ENCODE results near the gene ASS1. TPM values are rescaled to one million over a fixed set of nuclear protein-coding genes. Genes with fewer than 3 reads are reported as not detected.

Gene ASS1
- total RNA-seq, 4 donors from 2014 or later, result 123 to 235 (median 166) TPM

GRCh38 chr9:130454812-130455325 lies 10.1 kb downstream of the ASS1 start:
- 33 to 65% methylated on average over 3 of the region's 3 CpGs for WGBS, 2 donors
- H3K27me3 ChIP-seq, result no peaks in the 10 kb centered on the region
- peaks cover 34 to 38% of the 10 kb centered on the region in 2 donors for H3K4me1 ChIP-seq
- intact Hi-C loops (cut with DNase I), result no loop called here
- no peak overlapping the region for H3K27ac ChIP-seq
- TF ChIP-seq, protein P1, sequence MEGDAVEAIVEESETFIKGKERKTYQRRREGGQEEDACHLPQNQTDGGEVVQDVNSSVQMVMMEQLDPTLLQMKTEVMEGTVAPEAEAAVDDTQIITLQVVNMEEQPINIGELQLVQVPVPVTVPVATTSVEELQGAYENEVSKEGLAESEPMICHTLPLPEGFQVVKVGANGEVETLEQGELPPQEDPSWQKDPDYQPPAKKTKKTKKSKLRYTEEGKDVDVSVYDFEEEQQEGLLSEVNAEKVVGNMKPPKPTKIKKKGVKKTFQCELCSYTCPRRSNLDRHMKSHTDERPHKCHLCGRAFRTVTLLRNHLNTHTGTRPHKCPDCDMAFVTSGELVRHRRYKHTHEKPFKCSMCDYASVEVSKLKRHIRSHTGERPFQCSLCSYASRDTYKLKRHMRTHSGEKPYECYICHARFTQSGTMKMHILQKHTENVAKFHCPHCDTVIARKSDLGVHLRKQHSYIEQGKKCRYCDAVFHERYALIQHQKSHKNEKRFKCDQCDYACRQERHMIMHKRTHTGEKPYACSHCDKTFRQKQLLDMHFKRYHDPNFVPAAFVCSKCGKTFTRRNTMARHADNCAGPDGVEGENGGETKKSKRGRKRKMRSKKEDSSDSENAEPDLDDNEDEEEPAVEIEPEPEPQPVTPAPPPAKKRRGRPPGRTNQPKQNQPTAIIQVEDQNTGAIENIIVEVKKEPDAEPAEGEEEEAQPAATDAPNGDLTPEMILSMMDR (IDR thresholded peaks at IDR 0.05), result no peak
- no peak for TF ChIP-seq POLR2A (IDR thresholded peaks at IDR 0.05)
- H3K4me3 ChIP-seq (replicated peaks in 1 of 3), result no peak overlapping the region
- DNase-seq, result no peak
- no peaks in the 10 kb centered on the region for H3K36me3 ChIP-seq
- no peaks in the 10 kb centered on the region for H3K9me3 ChIP-seq

- no peaks in the 10 kb centered on the region for H3K9me3 ChIP-seq
- 91 to 96% methylated on average over 22 to 23 of the region's 23 CpGs for WGBS, 2 donors
- no peak overlapping the region for H3K27ac ChIP-seq
- TF ChIP-seq POLR2A (IDR thresholded peaks at IDR 0.05), result no peak
- TF ChIP-seq, protein P1 (IDR thresholded peaks at IDR 0.05), result no peak
- peaks cover 8% of the 10 kb centered on the region in 2 donors for H3K4me1 ChIP-seq
- intact Hi-C loops (cut with DNase I), result no loop called here
- no peak overlapping the region for H3K4me3 ChIP-seq (replicated peaks in 1 of 3)
- no peak for DNase-seq
- no peaks in the 10 kb centered on the region for H3K27me3 ChIP-seq
- H3K36me3 ChIP-seq, result no peaks in the 10 kb centered on the region
Observed at GRCh38 chr9:130458027-130458803, 13.5 kb downstream of the ASS1 start.

GRCh38 chr9:130458804-130459067 lies 14.0 kb downstream of the ASS1 start:
- no peak overlapping the region for H3K27ac ChIP-seq
- no peak for DNase-seq
- no peaks in the 10 kb centered on the region for H3K9me3 ChIP-seq
- intact Hi-C loops (cut with DNase I), result no loop called here
- WGBS, 2 donors, result 80 to 100% methylated on average over 1 to 5 of the region's 5 CpGs
- no peaks in the 10 kb centered on the region for H3K36me3 ChIP-seq
- H3K4me3 ChIP-seq (replicated peaks in 1 of 3), result no peak overlapping the region
- TF ChIP-seq POLR2A (IDR thresholded peaks at IDR 0.05), result no peak
- TF ChIP-seq, protein P1 (IDR thresholded peaks at IDR 0.05), result no peak
- no peaks in the 10 kb centered on the region for H3K27me3 ChIP-seq
- H3K4me1 ChIP-seq, result peaks cover 2 to 3% of the 10 kb centered on the region in 2 donors

- H3K36me3 ChIP-seq, result peaks cover 0 to 1% of the 10 kb centered on the region in 2 donors
- intact Hi-C loops (cut with DNase I), result no loop called here
- H3K4me3 ChIP-seq (replicated peaks in 1 of 3), result no peak overlapping the region
- DNase-seq, result no peak
- TF ChIP-seq POLR2A (IDR thresholded peaks at IDR 0.05), result no peak
- TF ChIP-seq, protein P1 (IDR thresholded peaks at IDR 0.05), result no peak
- no peaks in the 10 kb centered on the region for H3K9me3 ChIP-seq
- no peak overlapping the region for H3K27ac ChIP-seq
- H3K27me3 ChIP-seq, result no peaks in the 10 kb centered on the region
- H3K4me1 ChIP-seq, result no peaks in the 10 kb centered on the region
- WGBS, 2 donors, result 80% methylated on average over 8 of the region's 8 CpGs
Observed at GRCh38 chr9:130459151-130459550, 14.4 kb downstream of the ASS1 start.

DNA sequence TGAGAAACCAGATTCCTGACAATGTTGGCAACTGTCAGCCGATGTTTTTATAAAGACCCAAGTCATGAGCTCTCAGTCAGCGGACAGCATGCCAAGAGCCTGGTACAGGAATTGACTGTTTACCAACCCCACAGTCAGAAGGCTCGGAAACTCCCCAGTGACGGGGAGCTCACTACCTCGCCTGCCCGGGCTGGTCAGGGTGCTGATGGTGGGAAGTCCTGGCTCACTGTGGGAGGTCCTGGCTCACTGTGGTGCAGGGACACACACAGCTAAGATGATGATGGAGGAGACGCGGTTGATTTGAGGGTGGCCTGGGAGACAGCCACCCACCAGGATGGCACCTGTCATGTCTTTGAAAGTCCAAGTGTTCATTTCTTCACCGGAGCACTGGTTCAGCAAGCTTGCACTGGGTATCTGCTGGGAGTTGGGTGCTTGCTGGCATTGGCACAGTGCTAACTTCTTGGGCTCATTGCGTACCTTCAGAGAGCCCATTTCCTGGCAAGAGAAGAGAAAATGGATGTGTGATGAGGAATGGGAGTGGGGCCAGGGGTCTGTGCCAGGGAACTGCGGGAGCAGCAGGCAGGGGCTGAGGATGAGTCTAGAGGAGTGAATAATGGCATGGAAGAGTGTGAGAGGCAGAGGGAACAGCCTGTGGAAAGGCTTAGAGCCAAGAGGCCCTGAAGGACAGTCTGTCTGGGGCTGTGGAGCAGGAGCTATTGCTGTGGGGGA lies 15.3 kb downstream of the ASS1 start:
- Histone ChIP-seq H3K4me1 (no peaks in the 10 kb centered on the region), H3K27me3 (no peaks in the 10 kb centered on the region), H3K9me3 (no peaks in the 10 kb centered on the region), H3K27ac (no peak overlapping the region), H3K36me3 (peaks cover 0 to 4% of the 10 kb centered on the region in 2 donors), H3K4me3 (replicated peaks in 1 of 3) (no peak overlapping the region)
- intact Hi-C loops (cut with DNase I), result no loop called here
- peak in 1 of 2 donors; percentile 77 for DNase-seq
- WGBS, 2 donors, result 71 to 77% methylated on average over 6 to 10 of the region's 11 CpGs
- no peak for TF ChIP-seq POLR2A (IDR thresholded peaks at IDR 0.05)
- TF ChIP-seq, protein P1 (IDR thresholded peaks at IDR 0.05), result peak in 1 of 6 experiments; percentile 11

Measured in thyroid gland (tissue), 4 donors.